DMS79 (cell line): Measurements from ENCODE around the gene NUPR2.
A peak's percentile ranks its signal among the peaks of the same experiment; 100 is the strongest.
"Not testable (repeated sequence)": the region's sequence is repeated elsewhere in the genome, so short reads cannot be mapped to it uniquely, and the experiment has no call there.

Experiments used
- DNase-seq: peaks from one replicate; lab custom pipeline; 2025; lab: John Stamatoyannopoulos, UW

Gene NUPR2

GRCh38 chr7:56086761-56087160 is 29.5 kb downstream of the NUPR2 start:
- DNase-seq: no peak

- peak; percentile 62 for DNase-seq
These were observed 32.9 kb downstream of the NUPR2 start for GRCh38 chr7:56083150-56083785.

GRCh38 chr7:56081626-56082340 is 34.4 kb downstream of the NUPR2 start:
- no peak for DNase-seq

- DNase-seq: not testable (repeated sequence)
These were observed 35.3 kb downstream of the NUPR2 start for GRCh38 chr7:56080726-56081435.

GRCh38 chr7:56079450-56080185 is 36.6 kb downstream of the NUPR2 start:
- peak; percentile 82 for DNase-seq

- DNase-seq: no peak
These were observed 38.0 kb downstream of the NUPR2 start for GRCh38 chr7:56078196-56078595.

GRCh38 chr7:56077681-56078080 is 38.5 kb downstream of the NUPR2 start:
- no peak for DNase-seq

GRCh38 chr7:56074371-56074791 is 41.8 kb downstream of the NUPR2 start:
- DNase-seq: peak; percentile 28

- not testable (repeated sequence) for DNase-seq
These were observed 49.8 kb downstream of the NUPR2 start for GRCh38 chr7:56066376-56066775.
